ENCODE measurements around the gene LKAAEAR1. TPM values are rescaled to one million over a fixed set of nuclear protein-coding genes. Genes with fewer than 3 reads are reported as not detected.
"Not testable (repeated sequence)": the region's sequence is repeated elsewhere in the genome, so short reads cannot be mapped to it uniquely, and the experiment has no call there.

Gene LKAAEAR1
- polyA plus RNA-seq, 1 experiment = not detected

DNA sequence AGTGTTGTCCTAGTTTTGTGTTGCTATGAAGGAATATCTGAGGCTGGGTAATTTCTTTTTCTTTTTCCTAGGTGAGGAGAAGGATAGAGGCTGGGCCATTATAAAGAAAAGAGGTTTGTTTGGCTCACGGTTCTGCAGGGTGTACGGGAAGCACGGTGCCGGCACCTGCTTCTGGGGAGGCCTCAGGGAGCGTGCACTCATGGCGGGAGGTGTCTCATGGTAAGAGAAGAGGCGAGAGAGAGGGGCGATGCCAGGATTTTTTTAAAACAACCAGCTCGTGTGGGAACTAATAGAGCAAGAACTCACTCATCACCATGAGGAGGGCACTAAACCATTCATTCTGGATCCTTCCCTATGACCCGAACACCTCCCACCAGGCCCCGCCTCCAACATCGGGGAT lies 37.4 kb upstream of the LKAAEAR1 start:
- Histone ChIP-seq H3K9me3 (ENCODE audit: control insufficient read depth, insufficient read depth, low read length) (no peaks in the 10 kb centered on the region; the same call in 1 of the 2 replicates), H3K4me3 (ENCODE audit: low read depth, low read length) (no peak overlapping the region), H3K27ac (ENCODE audit: low read depth, low read length) (no peak overlapping the region), H3K27me3 (ENCODE audit: control insufficient read depth, insufficient read depth, low read length) (peaks cover 18% of the 10 kb centered on the region)
- TF ChIP-seq, protein P1, sequence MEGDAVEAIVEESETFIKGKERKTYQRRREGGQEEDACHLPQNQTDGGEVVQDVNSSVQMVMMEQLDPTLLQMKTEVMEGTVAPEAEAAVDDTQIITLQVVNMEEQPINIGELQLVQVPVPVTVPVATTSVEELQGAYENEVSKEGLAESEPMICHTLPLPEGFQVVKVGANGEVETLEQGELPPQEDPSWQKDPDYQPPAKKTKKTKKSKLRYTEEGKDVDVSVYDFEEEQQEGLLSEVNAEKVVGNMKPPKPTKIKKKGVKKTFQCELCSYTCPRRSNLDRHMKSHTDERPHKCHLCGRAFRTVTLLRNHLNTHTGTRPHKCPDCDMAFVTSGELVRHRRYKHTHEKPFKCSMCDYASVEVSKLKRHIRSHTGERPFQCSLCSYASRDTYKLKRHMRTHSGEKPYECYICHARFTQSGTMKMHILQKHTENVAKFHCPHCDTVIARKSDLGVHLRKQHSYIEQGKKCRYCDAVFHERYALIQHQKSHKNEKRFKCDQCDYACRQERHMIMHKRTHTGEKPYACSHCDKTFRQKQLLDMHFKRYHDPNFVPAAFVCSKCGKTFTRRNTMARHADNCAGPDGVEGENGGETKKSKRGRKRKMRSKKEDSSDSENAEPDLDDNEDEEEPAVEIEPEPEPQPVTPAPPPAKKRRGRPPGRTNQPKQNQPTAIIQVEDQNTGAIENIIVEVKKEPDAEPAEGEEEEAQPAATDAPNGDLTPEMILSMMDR (IDR thresholded peaks at IDR 0.05; ENCODE audit: low read depth, low read length) = no peak
- ChIA-PET POLR2A (no interaction called here), CTCF (interaction anchor here (1.1 to 3.7 kb wide), 6 partner anchors 11 to 83 kb away, joined by 3 to 31 read pairs (median 5); no protein-coding TSS in a partner anchor)
- DNase-seq (ENCODE audit: low read depth, low spot score) = no peak

DNA sequence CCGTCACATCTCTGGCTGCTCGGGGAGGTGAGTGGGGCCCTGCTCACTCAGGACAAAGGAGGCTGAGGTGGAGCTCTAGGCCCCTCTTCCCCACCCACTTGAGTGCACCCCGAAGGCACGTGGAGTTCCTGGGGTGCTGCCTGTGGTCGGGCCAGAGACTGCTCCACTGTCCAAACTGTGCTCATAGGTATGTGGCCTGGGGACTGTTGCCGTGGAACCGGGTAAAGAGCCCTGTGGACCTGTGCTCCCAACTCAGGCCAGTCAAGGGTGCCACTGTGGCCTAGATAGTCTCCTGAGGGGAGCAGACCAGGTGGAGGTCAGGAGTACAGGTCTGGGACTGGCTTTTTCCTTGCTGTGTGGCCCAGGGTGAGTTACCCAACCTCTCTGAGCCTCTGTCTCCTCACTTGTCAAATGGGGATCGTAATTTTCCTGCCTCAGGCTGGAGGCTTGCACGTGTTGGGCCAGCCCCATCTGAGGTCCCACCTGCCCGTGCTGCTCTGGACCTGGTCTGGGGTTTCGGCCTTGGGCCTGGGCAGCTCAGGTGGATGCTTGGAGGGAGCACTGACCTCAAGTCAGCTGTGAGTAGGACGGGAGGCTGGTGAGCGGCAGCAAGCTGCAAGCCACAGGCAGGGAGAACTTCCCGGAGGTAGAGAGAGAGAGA lies 35.6 kb upstream of the LKAAEAR1 start:
- Histone ChIP-seq H3K27me3 (ENCODE audit: control insufficient read depth, insufficient read depth, low read length) (peaks cover 22% of the 10 kb centered on the region), H3K4me3 (ENCODE audit: low read depth, low read length) (no peak overlapping the region), H3K27ac (ENCODE audit: low read depth, low read length) (no peak overlapping the region), H3K9me3 (ENCODE audit: control insufficient read depth, insufficient read depth, low read length) (no peaks in the 10 kb centered on the region; the same call in 1 of the 2 replicates)
- ChIA-PET CTCF (interaction anchor here (0.6 to 3.7 kb wide), 5 partner anchors 17 to 81 kb away, joined by 4 to 31 read pairs (median 5); partner anchors contain the start of genes OPRL1 and RGS19), POLR2A (no interaction called here)
- DNase-seq (ENCODE audit: low read depth, low spot score) = no peak
- TF ChIP-seq, protein P1 (IDR thresholded peaks at IDR 0.05; ENCODE audit: low read depth, low read length) = no peak

DNA sequence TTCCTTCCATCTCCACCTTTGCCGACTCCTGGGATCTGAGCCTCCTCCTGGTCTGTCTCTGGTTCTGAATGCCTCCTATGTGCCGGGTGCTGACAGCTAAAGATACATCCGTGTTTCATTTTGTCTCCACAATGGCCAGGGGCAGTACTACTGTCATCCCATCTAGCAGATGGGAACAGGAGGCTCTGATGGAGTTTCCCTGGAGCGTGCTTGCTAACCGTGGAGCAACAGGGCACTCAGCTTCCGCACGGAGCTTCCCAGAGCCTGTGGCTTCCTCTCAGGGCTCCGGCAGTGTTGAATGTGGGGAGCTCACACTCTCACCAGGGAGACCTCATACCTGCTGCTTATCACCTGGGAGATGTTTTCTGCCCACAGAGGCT lies 35.1 kb upstream of the LKAAEAR1 start:
- ChIA-PET CTCF (interaction anchor here (0.5 to 3.7 kb wide), 3 partner anchors 81 to 852 kb away, joined by 3 to 31 read pairs (median 5); no protein-coding TSS in a partner anchor), POLR2A (interaction anchor here (0.6 kb wide), 1 partner anchor 36 kb away, joined by 3 read pairs; no protein-coding TSS in a partner anchor)
- H3K27me3 ChIP-seq (ENCODE audit: control insufficient read depth, insufficient read depth, low read length) = peaks cover 23% of the 10 kb centered on the region
- DNase-seq (ENCODE audit: low read depth, low spot score) = no peak
- H3K9me3 ChIP-seq (ENCODE audit: control insufficient read depth, insufficient read depth, low read length) = no peaks in the 10 kb centered on the region; the same call in 1 of the 2 replicates
- TF ChIP-seq, protein P1 (IDR thresholded peaks at IDR 0.05; ENCODE audit: low read depth, low read length) = no peak
- H3K27ac ChIP-seq (ENCODE audit: low read depth, low read length) = no peak overlapping the region
- H3K4me3 ChIP-seq (ENCODE audit: low read depth, low read length) = no peak overlapping the region

DNA sequence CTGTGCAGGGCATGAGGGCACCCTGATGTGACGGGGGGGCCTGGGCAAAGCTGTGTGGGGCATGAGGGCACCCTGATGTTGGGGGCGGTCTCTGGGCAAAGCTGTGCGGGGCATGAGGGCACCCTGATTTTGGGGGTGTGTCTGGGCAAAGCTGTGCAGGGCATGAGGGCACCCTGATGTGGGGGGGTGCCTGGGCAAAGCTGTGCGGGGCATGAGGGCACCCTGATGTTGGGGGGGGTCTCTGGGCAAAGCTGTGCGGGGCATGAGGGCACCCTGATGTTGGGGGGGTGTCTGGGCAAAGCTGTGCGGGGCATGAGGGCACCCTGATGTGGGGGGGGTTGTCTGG lies 33.2 kb upstream of the LKAAEAR1 start:
- H3K27me3 ChIP-seq (ENCODE audit: control insufficient read depth, insufficient read depth, low read length) = peaks cover 21% of the 10 kb centered on the region
- CTCF ChIA-PET; H3K9me3 ChIP-seq (ENCODE audit: control insufficient read depth, insufficient read depth, low read length); H3K4me3 ChIP-seq (ENCODE audit: low read depth, low read length); POLR2A ChIA-PET; DNase-seq (ENCODE audit: low read depth, low spot score); H3K27ac ChIP-seq (ENCODE audit: low read depth, low read length): not testable (repeated sequence)

DNA sequence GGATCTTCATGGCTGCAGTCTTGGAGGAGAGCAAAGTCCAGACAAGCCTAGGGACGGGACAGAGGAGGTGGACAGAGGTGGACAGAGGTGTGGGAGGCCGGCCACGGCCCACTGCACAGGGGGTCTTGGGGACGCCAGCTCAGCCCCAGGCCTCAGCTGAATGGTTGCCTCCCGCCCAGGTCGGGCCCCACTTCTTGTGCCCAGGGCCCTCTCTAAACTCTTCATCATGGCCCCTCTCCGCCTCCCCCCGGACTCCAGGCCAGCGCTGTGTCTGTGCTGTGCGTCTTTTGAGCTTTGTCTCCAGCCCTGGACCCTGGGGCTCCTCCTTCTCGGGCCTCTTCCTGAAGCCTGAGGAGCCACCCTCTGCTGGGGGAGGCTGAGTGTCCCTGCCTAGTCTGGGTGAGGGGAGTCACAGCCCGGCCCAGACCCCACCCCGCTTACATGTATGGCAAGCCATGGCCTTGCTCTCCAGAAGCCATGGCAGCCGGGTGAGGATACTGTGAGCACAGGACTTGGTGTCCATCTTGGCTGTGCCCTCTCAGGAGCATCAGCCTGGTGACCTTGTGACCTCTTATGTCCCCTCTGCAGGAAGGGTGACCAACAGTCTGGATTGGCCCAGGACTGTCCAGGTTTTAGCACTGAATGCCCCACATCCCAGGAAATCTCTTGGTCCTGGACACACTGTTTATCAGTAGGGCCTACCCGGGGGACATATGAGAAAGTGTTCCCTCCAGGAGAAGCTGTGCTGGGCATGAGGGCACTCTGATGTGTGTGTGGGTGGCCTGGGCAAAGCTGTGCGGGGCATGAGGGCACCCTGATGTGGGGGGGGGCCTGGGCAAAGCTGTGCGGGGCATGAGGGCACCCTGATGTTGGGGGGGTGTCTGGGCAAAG lies 32.6 kb upstream of the LKAAEAR1 start:
- TF ChIP-seq, protein P1 (IDR thresholded peaks at IDR 0.05; ENCODE audit: low read depth, low read length) = no peak
- Histone ChIP-seq H3K27ac (ENCODE audit: low read depth, low read length) (no peak overlapping the region), H3K27me3 (ENCODE audit: control insufficient read depth, insufficient read depth, low read length) (peaks cover 19% of the 10 kb centered on the region), H3K9me3 (ENCODE audit: control insufficient read depth, insufficient read depth, low read length) (no peaks in the 10 kb centered on the region; the same call in 1 of the 2 replicates), H3K4me3 (ENCODE audit: low read depth, low read length) (no peak overlapping the region)
- POLR2A ChIA-PET = no interaction called here
- DNase-seq (ENCODE audit: low read depth, low spot score) = no peak
- CTCF ChIA-PET = interaction anchor here (0.6 kb wide), 1 partner anchor 14 kb away, joined by 3 read pairs; no protein-coding TSS in a partner anchor
